Esophagus squamous epithelium (tissue), 5 donors: Measurements from ENCODE around the gene ABLIM2. TPM values are rescaled to one million over a fixed set of nuclear protein-coding genes. Genes with fewer than 3 reads are reported as not detected.

ENCODE experiments used
- DNase-seq: peaks from one replicate; lab custom pipeline; 2025; lab: John Stamatoyannopoulos, UW
- H3K27ac ChIP-seq, 4 donors: fragments of 200-600 bp; sonication (generic); one replicate each; pipeline ENCODE4 v1.5.1; 2016 to 2019; ENCODE audit warnings: mild to moderate bottlenecking in 1 of 4
- H3K27me3 ChIP-seq, 4 donors: fragments of 200-600 bp; sonication (generic); 1 replicate in 3 of 4; 2 replicates in 1 of 4; pipeline versions ENCODE4 v1.5.1 to v1.6.0; 2017 to 2021; ENCODE audit warnings: antibody characterized with exemption in 1 of 4
- H3K36me3 ChIP-seq, 3 donors: fragments of 200-600 bp; sonication (generic); one replicate each; pipeline ENCODE4 v1.5.1; 2016 to 2019
- H3K4me1 ChIP-seq, 3 donors: fragments of 200-600 bp; sonication (generic); one replicate each; pipeline ENCODE4 v1.5.1; 2017 to 2019
- H3K4me3 ChIP-seq, 4 donors: fragments of 200-600 bp; sonication (generic); 1 replicate in 3 of 4; 2 replicates in 1 of 4; pipeline ENCODE4 v1.5.1; 2016 to 2019; ENCODE audit warnings: mild to moderate bottlenecking in 2 of 4, moderate library complexity in 1 of 4
- H3K9me3 ChIP-seq, 3 donors: fragments of 200-600 bp; sonication (generic); one replicate each; pipeline ENCODE4 v1.5.1; 2016 to 2019
- CTCF ChIP-seq, 6 experiments: fragments of 450-650 bp in 4 of 6; fragments of 200-600 bp in 2 of 6; sonication (generic) in 2 of 6; IDR thresholded peaks; one replicate each; pipeline ENCODE4 v1.5.1; 2016 to 2019; ENCODE audit warnings: antibody characterized with exemption in 6 of 6, mild to moderate bottlenecking in 4 of 6, moderate library complexity in 4 of 6
- POLR2A ChIP-seq, 4 donors: fragments of 450-650 bp; IDR thresholded peaks; one replicate each; pipeline ENCODE4 v1.6.1; 2017; ENCODE audit warnings: antibody characterized with exemption in 4 of 4, mild to moderate bottlenecking in 4 of 4, moderate library complexity in 3 of 4
- WGBS, 2 donors: methylation state at CpG; one replicate each; pipeline ENCODE4 v1.1.5; 2018; 5-methylcytosine and 5-hydroxymethylcytosine counted together
- intact Hi-C: fragments of 100-400 bp; cut with DNase I; formaldehyde crosslinking; loops from one replicate; pipeline ENCODE4 v1.15.0; 2022
- total RNA-seq, 4 donors: library from RNA; depleted of rRNA; stranded (reverse); fragments of >200 nt; gene quantifications; one replicate each; pipeline ENCODE4 v1.1.0, GENCODE V29; 2016
- donor health status: DM: yes; HTN: yes; CAD: no.

ABLIM2 gene
- total RNA-seq, 4 donors from 2014 or later, result 13.5 to 26.7 (median 15.7) TPM

- Histone ChIP-seq H3K36me3 (no peaks in the 10 kb centered on the region), H3K4me3 (no peak overlapping the region), H3K27me3 (no peaks in the 10 kb centered on the region), H3K9me3 (no peaks in the 10 kb centered on the region), H3K27ac (peak overlapping the region; percentile 40 to 78 (median 59)), H3K4me1 (peaks cover 35 to 70% (median 56%) of the 10 kb centered on the region in 3 donors)
- intact Hi-C loops, result no loop called here
- WGBS, 2 donors, result 24 to 49% methylated on average over 7 to 8 of the region's 10 CpGs
- DNase-seq, result no peak
- no peak for TF ChIP-seq POLR2A (IDR thresholded peaks at IDR 0.05)
- TF ChIP-seq CTCF (IDR thresholded peaks at IDR 0.05), result no peak
Measured at GRCh38 chr4:7973545-7973981, 185.1 kb downstream of the ABLIM2 start.

GRCh38 chr4:7971881-7972500 lies 186.6 kb downstream of the ABLIM2 start:
- Histone ChIP-seq H3K27ac (peak overlapping the region; percentile 40 to 93 (median 66)), H3K36me3 (no peaks in the 10 kb centered on the region), H3K27me3 (no peaks in the 10 kb centered on the region), H3K9me3 (no peaks in the 10 kb centered on the region), H3K4me1 (peaks cover 34 to 69% (median 56%) of the 10 kb centered on the region in 3 donors), H3K4me3 (no peak overlapping the region)
- WGBS, 2 donors, result 85 to 86% methylated on average over 9 of the region's 13 CpGs
- DNase-seq, result no peak
- intact Hi-C loops, result no loop called here
- TF ChIP-seq POLR2A (IDR thresholded peaks at IDR 0.05) (no peak), CTCF (IDR thresholded peaks at IDR 0.05) (no peak)

GRCh38 chr4:7971159-7971631 lies 187.4 kb downstream of the ABLIM2 start:
- peaks cover 34 to 69% (median 56%) of the 10 kb centered on the region in 3 donors for H3K4me1 ChIP-seq
- H3K4me3 ChIP-seq, result peak overlapping the region in 1 of 4 donors; percentile 46
- WGBS, 2 donors, result no CpG with 5 or more reads among the region's 2 CpGs

GRCh38 chr4:7970361-7970946 lies 188.2 kb downstream of the ABLIM2 start:
- TF ChIP-seq CTCF (IDR thresholded peaks at IDR 0.05), result no peak
- no peak for TF ChIP-seq POLR2A (IDR thresholded peaks at IDR 0.05)
- no peaks in the 10 kb centered on the region for H3K27me3 ChIP-seq
- DNase-seq, result no peak
- WGBS, 2 donors, result 42 to 46% methylated on average over 10 to 11 of the region's 13 CpGs
- peak overlapping the region in 2 of 4 donors; percentile 10 to 46 for H3K4me3 ChIP-seq
- H3K9me3 ChIP-seq, result no peaks in the 10 kb centered on the region
- H3K36me3 ChIP-seq, result no peaks in the 10 kb centered on the region
- H3K27ac ChIP-seq, result peak overlapping the region; percentile 66 to 93 (median 80)
- peaks cover 38 to 76% (median 56%) of the 10 kb centered on the region in 3 donors for H3K4me1 ChIP-seq
- intact Hi-C loops, result no loop called here

More at GRCh38 chr4:7971159-7971631, 187.4 kb downstream of the ABLIM2 start:
- H3K27ac ChIP-seq, result peak overlapping the region; percentile 66 to 93 (median 80)
- TF ChIP-seq POLR2A (IDR thresholded peaks at IDR 0.05) (no peak), CTCF (IDR thresholded peaks at IDR 0.05) (no peak)
- intact Hi-C loops, result no loop called here
- H3K9me3 ChIP-seq, result no peaks in the 10 kb centered on the region
- DNase-seq, result no peak
- no peaks in the 10 kb centered on the region for H3K36me3 ChIP-seq
- no peaks in the 10 kb centered on the region for H3K27me3 ChIP-seq
